Middle frontal gyrus (tissue), 1 donor: ENCODE results near the gene AKAP7.

ENCODE experiments used
- DNase-seq: peaks from one replicate; pipeline ENCODE4 v3.0.0-alpha.2; 2015; ENCODE audit warnings: low spot score; ENCODE audit errors: extremely low spot score

AKAP7 gene

DNA sequence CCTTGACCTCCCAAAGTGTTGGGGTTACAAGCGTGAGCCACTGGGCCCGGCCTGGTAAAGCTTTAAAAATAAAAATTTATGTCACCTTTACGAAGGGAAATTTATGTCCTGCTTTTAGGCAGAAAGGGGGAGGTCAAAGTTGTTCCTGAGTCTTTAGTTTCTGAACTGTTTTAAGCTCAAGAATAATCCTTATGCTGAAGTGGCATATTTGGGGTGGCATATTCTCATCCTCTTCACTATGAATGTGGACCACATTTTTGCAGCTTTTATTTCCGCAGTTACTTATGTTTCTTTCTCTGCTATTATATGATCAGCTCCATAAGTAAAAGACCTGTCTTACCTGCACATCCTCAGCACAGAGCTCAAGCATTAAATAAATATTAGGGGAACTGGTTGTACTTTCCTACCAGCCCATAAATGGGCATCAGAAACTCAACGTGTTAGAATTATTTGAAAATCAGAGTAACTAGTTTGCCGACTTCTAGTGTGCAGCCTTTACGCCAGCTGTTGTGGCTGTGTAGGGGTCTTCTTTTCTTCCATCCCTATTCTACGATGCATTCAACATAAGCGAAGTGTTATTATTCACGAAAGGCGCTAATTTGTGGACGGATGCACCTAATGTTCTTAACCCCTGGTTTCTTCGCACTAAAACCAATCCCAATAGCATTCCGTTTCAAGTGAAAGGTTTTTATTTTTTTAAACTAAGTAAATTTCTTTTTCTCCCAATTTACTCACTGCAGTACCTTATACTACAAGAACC lies 867 bp upstream of the AKAP7 start:
- no peak for DNase-seq

DNA sequence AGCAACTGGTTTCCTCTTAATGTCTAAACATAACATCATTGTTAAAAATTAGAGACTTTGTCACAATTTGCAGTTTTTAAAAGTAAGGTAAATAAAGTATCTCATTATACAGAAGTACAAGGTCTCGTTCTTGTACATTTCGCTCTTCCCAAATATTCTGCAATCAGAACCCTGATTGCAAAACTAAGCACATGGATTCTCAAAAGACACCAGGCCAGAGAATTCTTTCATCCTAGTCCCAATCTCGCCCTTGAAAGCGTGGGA lies 355 bp upstream of the AKAP7 start:
- no peak for DNase-seq

DNA sequence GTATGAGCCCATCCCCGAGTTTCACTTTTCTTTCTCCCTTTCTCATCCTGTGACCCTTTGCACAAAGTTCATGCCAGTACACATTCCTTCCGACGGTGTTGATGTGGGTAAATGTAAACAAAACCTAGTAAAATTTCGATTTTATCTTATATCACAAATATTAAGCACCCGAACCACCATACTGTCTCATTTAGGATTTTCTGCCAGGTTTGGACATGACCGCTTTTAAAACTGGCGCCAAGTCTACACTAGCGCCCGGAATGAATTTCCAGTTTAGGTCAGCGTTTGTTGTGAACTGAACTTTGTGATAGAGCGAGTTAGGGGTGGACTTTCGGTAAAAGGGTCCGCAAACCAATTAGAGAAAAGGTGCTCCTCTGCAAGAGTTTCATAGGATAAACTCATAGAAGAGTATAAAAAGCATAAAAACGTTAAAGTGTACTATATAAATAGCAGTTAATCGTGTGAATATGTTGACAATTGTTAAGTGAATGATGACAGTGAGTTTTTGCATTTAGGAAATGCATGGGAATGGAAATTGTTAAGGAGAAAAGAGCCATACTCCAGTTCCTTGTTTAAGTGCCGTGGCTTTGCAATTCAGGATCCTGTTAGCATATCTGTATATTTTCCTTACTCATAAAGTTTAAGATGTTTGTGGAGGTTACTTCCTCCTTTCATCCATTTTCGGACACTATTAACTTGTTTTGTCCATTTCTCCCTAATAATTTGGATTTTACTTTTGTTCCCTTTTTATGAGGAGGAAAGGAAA lies 937 bp downstream of the AKAP7 start:
- peak; percentile 19 for DNase-seq

DNA sequence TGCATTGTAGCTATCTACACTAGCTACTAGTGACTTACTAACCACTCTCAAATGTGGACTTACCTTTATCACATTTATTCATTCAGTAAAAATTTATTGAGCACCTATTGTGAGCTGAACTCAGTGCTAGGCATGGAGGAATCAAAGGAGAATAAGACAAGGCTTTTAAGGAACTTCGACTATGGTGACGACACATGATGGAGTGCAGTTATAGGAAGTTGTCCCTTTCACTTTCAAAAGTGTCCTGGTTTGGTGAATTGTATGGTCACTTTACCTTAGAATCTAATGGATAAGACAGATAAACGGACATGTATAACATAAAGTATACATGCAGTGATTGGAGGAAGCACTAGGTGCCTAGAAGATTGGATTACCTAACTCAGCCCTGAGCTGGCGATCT lies 4.3 kb downstream of the AKAP7 start:
- no peak for DNase-seq

DNA sequence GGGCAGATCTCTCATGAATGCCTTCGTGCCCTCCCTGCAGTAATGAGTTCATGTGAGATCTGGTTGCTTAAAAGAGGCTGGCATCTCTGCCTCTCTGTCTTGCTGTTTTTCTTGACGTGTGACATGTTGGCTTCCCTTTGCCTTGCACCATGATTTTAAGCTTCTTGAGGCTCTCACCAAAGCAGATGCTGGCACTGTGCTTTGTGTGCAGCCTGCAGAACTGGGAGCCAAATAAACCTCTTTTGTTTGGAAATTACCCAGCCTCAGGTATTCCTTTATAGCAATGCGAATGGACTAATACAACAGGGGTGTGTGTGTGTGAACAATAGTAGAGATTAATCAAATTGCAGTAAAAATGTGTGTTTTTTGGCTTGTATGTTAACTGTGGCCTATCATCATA lies 8.1 kb downstream of the AKAP7 start:
- no peak for DNase-seq

DNA sequence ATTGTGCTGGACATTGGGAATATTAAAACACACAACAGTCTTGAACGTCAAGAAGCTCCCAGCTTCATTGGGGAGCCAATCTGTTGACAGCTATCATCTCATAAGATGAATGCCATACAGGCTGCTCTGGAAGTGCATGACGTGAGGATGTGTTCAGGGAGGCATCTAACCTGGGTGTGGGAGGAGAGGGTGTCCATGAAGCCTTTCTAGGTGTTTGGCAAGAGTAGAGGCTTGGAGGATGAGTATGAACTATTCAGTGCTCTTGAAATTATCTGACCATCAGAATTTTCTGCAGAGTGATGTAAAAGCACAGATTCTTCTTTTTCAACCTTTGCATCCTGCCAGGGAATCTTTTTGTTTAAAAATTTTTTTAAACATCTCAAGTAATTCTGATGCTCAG lies 11.6 kb downstream of the AKAP7 start:
- DNase-seq, result no peak

DNA sequence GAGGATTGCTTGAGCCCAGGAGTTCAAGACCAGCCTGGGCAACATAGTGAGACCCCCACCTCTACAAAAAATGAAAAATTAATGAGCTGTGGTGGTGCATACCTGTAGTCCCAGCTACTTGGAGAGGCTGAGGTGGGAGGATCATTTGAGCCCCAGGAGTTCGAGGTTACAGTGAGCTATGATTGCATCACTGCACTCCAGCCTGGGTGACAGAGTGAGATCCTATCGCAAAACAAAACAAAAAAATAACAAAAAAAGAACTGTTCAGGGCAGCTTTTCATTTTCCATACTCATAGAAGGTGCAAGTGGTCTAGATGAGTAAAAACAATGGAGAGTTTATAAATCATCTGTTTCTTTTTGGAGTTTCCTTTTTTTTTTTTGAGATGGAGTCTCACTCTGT lies 21.1 kb downstream of the AKAP7 start:
- no peak for DNase-seq

DNA sequence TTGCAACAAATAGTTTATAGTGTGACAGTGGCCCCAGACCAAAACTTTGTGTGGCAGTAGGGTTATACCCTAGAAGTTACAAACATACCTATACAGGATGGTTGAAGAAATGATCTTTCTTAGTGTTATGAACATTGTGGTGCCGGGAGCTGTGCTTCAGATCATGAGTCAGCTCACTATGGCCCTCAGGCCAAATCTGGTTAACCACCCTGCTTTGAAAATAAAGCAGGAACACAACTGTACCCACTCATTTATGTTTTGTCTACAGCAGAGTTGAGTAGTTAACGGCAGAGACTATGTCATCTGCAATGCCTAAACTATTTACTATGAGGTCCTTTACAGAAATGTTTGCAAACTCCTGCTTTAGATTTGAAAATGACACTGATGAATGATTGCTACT lies 24.3 kb downstream of the AKAP7 start:
- no peak for DNase-seq

DNA sequence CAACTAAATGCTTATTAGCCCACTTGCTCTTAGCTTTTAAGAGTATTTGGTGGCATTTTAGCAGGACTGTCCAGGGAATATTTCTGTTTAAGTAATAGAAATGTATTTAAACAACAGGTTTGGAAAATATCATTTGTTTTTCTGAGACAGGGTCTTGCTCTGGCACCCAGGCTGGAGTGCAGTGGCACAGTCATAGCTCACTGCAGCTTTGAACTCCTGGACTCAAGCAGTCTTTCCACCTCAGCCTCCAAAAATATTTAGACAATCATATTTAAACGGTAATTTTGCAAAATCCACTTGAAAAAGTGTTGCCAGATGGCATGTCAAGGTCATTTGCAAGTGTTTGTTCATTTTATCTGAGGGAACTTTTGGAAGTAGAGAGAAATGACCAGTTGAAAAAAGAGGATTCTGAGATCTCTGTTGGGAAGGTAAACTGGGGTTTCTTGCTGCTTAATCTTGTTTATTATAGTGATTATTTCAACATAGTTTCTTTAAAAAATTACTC lies 25.0 kb downstream of the AKAP7 start:
- no peak for DNase-seq

DNA sequence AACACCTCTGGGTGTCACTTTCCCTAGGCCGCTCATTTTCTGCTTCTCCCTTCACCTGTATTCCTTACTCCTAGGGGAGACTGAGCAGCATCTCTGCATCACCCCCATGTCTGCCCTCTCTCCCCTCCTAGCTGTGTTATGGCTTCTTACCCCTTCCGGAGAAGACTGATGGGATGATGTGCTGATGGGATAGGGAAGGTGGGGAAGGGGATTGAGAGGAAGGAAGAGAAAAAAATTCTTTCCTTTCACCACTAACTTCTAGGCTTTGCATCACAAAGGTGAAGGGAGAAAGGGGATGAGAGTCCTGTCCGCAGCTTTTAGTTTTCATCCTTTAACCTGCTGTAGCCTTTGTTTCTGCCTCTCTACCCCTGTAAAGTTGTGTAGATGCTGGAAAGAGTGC lies 26.7 kb downstream of the AKAP7 start:
- DNase-seq, result no peak

DNA sequence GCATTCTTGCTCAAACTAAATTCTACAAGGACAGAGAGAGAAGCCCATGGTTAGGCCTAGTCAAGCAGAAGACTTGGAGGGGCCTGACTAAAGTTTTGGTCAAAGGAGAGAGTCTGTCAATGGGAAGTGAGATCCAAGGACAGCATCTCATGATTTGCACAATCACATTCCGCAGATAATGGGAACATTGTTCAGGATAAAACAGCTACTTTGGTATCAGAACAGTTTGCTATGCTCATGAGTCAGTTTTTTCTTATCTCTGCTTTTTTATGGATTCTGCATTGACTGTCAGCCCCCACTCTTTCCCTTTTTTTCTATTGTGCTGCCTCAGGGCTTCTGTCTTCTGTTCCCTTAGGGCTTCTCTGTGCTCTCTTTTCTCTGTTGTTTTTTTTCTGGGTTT lies 28.6 kb downstream of the AKAP7 start:
- DNase-seq, result no peak

DNA sequence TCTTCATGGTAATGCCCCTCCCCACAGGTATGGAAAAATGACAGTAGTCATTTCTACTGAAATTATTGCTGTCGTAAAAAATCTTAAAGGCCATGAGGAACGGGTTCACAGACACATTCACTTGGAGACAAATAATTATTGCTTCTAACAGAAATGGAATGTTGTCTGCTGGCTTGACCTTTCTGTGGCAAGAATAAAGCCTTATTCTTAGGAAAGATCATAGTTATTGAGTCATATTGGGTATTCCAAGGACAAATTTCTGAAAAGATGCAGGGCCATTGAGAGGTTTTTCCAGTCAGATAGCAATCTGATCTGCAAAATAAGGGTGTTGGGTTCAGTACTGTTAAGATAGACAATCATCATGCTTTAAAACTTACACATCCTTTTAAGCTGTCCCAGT lies 29.2 kb downstream of the AKAP7 start:
- no peak for DNase-seq

DNA sequence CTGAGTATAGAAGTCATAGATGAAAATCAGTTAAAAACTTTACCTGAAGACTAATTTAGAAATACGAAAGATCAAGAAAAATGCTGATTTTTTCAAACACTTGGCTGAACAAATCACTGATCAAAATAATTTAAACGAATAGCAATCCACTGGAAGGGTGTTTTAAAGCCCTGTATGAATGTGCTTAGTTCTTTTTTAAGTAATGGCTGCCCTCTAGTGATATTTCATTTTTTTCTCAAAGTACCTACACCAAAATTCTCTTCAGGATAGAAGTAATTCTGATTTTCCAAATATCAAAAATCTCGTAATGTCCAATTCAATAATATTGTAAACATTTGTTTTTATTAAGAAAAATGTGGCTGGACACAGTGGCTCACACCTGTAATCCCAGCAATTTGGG lies 32.5 kb downstream of the AKAP7 start:
- DNase-seq, result no peak

DNA sequence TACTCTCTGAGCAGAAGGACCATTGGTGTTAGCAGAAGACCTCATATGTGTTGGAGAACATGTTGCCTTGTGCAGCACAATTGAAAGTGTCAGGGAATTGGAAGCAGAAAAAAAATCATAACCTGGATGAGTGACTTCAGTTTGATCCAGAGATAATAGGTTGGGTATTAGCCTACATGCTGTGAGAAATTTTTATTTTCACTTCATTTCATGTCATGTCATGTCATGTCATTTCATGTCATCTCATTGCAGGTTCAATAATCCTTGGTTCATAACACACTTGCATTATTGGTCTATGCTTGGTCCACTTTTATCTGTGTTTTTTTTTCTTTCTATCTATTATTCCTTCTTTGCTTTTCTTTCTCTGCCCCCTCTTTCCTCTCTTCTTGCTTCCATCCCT lies 34.3 kb downstream of the AKAP7 start:
- no peak for DNase-seq

DNA sequence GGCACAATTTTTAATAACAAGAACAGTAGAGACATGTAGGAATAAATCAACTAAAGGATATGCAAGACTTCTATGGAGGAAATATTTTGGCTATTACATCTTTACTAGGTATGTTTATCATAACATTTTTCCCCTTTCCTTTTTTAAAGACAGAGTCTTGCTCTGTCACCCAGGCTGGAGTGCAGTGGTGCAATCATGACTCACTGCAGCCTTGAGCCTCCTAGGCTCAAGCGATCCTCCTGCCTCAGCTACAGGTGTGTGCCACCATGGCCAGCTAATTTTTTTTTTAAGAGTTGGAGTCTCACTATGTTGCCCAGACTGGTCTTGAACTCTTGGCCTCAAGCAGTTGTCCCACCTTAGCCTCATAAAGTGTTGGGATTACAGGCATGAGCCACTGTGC lies 37.0 kb downstream of the AKAP7 start:
- no peak for DNase-seq

DNA sequence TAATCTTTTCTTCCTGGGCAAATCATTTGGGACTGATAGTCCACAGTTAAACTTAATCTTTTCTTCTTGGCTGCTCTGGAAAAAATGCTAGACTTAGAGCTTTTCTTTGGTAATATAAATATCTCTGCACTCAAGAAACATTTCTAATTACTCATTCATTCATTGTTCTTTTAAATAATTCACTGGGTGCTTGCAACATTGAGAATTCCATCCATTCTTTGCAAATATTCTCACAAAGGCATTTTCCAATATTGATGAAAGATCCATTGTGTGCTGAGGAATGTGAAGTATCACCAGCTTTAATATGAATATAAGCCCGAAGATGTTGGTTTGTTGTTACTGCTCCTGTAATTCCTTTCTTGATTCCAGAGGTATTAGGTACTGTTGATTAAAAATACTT lies 38.4 kb downstream of the AKAP7 start:
- DNase-seq, result no peak

DNA sequence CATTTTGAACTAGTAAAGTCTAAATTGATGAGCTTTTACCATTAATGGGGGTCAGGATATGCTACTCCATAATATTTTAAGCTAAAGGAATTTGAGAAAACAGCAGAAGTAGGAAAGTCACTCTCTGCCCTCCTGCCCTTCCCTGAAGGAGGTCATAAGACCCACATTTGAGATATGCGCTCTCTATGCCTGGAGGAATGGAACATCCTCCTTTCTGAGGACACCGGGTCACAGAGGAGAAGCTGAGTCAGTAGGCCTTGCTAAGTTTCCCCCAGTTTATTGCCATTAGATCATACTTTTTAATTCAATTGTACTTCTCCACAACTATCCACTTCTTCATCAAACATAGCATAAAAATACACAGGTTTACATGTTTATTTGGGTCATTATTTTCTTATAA lies 40.3 kb downstream of the AKAP7 start:
- no peak for DNase-seq

DNA sequence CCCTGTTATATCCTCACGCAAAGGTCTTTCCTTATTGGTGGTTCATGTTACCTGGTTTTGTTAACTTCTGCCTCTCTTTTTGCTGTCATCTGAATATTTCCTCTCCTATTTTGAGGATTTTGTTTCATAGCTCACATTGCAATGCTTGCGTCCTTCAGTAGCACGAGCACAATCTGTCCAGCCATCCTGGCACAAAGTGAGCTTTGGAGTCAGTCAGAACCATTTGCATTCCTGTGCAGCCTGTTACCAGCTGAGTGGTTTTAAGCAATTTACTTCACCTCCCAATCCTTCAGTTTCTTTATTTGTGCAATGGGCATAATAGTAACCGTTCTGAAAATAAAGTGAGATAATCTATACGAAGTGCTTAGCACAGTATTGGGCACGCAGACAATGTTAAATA lies 42.7 kb downstream of the AKAP7 start:
- no peak for DNase-seq

DNA sequence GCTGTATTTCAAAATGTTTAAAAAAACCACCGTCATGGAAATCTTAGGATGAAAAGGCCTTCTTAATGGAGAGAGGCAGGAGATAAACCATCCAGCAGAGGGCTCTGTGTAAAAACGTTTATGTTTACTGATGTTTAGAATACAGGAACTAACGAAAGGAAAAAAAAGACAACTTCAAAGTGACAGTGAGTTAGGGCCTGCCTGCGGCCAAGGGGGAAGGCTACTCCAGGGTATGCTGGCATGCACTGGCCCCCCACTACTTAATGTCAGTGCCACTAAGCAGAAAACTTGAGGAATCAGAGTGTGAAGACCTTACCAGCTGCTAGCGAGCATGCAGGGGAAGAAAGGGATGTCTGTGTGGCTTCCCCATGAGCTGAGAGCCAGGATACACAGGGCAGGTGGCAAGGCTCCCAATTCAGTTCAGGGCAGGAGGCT lies 47.7 kb downstream of the AKAP7 start:
- DNase-seq, result no peak

DNA sequence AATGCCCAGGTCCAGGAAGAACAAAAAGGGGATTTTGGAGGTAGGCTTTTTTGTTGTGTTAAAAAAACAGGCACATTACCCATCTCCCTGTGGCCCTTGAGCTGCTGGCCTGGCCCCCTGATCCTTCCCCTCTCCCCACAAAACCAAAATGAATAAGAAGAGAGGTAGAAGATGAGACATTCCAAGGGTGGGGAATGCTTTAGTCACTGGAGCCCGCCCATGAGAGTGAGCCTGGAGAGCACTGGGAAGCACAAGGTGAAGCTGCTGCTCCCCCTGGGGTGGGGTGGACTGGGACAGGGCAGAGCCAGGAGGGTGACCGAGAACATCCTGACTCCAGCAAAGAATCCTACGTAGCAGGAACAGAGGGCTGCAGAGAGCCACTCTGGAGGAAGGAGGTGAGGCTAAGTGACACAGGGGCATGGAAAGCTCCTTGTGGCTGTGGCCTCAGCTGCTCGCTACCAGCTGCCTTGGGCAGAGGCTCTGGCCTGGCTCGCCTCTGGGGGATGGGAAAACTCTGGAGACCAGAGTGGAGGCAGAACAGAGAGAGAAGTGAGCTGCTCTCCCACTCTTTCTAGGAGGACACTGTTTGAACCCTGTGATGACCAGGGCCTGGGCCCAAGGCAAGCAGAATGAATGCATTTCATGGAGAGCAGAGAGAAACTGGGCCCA lies 48.3 kb downstream of the AKAP7 start:
- DNase-seq, result no peak

DNA sequence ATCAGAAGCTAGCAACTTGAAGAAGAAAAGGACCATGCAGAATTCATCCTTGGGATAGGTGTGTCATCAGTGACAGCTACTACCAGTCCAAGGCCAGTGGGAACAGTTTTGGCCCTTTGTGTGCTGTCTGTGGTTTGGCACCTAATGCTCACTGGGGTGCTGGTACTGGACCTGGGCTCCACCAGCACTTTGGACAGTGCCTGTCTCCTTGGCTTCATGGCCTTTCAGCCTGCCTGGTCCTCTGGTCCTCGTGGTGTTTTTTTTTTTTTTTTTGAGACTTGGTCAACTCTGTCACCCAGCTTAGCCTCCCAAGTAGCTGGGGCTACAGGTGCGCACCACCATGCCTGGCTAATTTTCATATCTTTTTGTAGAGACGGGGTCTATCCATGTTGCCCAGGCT lies 56.3 kb downstream of the AKAP7 start:
- no peak for DNase-seq

DNA sequence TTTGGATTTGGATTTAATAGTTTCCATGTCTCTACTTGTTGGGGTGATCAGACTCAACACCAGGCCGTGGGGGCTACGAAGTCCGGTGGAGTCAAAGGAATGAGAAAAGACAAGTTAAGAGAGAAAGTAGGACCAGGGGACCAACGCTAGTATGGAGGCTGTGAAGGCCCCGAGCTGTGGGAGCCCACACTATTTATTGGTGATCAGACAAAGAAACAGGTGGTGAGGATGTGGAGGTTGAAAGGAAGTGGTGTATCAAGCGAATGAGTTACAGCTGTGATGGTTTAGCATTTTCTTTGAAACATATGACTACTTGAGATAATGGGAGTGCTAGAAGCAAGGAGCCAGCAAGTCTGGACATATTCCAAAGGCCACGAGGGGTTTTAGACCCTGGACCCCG lies 62.4 kb downstream of the AKAP7 start:
- no peak for DNase-seq
